Measurements from ENCODE around the gene SLC15A4.
"Not testable (repeated sequence)": the region's sequence is repeated elsewhere in the genome, so short reads cannot be mapped to it uniquely, and the experiment has no call there.

SLC15A4 gene

GRCh38 chr12:128852885-128853599, 29.3 kb upstream of the SLC15A4 start, which contains the start of gene GLT1D1:
Gene GLT1D1, plus strand, starts transcription at chr12:128853478. Its CDS starts 104 bp downstream, at chr12:128853582.
- Histone ChIP-seq H3K9me3 (ENCODE audit: insufficient read depth, low read length) (no peaks in the 10 kb centered on the region), H3K79me2 (ENCODE audit: insufficient read depth, low read length) (no peaks in the 10 kb centered on the region), H3K9me2 (replicated peaks; ENCODE audit: insufficient read depth, low read length) (no peaks in the 10 kb centered on the region), H3K27me3 (ENCODE audit: low read length) (no peaks in the 10 kb centered on the region), H2AFZ (ENCODE audit: low read depth, low read length, severe bottlenecking) (no peak within 1 kb of the TSS), H3F3A (ENCODE audit: insufficient read depth) (no peaks in the 10 kb centered on the region), H3K9ac (ENCODE audit: low read length) (no peak within 1 kb of the TSS), H3K4me2 (ENCODE audit: low read depth, low read length, poor library complexity, severe bottlenecking) (no peak within 1 kb of the TSS), H3K4me3 (ENCODE audit: insufficient read depth, low read length, poor library complexity, severe bottlenecking) (no peak within 1 kb of the TSS), H3K36me3 (ENCODE audit: low read length) (no peaks in the 10 kb centered on the region), H4K20me1 (ENCODE audit: low read depth, low read length) (no peaks in the 10 kb centered on the region), H3K27ac (ENCODE audit: low read depth, low read length) (no peak within 1 kb of the TSS)
- TF ChIP-seq CTCF (IDR thresholded peaks at IDR 0.05; ENCODE audit: insufficient read depth, low read length, poor library complexity, severe bottlenecking) (no peak), EZH2phosphoT487 (conservative IDR thresholded peaks at IDR 0.05; ENCODE audit: low read length) (no peak)

- H2AFZ ChIP-seq (ENCODE audit: low read depth, low read length, severe bottlenecking): no peak overlapping the region
- H3K9me2 ChIP-seq (replicated peaks; ENCODE audit: insufficient read depth, low read length): no peaks in the 10 kb centered on the region
- no peak overlapping the region for H3K27ac ChIP-seq (ENCODE audit: low read depth, low read length)
- no peak overlapping the region for H3K4me2 ChIP-seq (ENCODE audit: low read depth, low read length, poor library complexity, severe bottlenecking)
- no peaks in the 10 kb centered on the region for H3K79me2 ChIP-seq (ENCODE audit: insufficient read depth, low read length)
- no peaks in the 10 kb centered on the region for H3K9me3 ChIP-seq (ENCODE audit: insufficient read depth, low read length)
- no peaks in the 10 kb centered on the region for H3F3A ChIP-seq (ENCODE audit: insufficient read depth)
- H3K36me3 ChIP-seq (ENCODE audit: low read length): no peaks in the 10 kb centered on the region
- TF ChIP-seq EZH2phosphoT487 (conservative IDR thresholded peaks at IDR 0.05; ENCODE audit: low read length) (no peak), CTCF (IDR thresholded peaks at IDR 0.05; ENCODE audit: insufficient read depth, low read length, poor library complexity, severe bottlenecking) (no peak)
- H3K4me3 ChIP-seq (ENCODE audit: insufficient read depth, low read length, poor library complexity, severe bottlenecking): no peak overlapping the region
- H4K20me1 ChIP-seq (ENCODE audit: low read depth, low read length): no peaks in the 10 kb centered on the region
- no peaks in the 10 kb centered on the region for H3K27me3 ChIP-seq (ENCODE audit: low read length)
- no peak overlapping the region for H3K9ac ChIP-seq (ENCODE audit: low read length)
These were observed 28.4 kb upstream of the SLC15A4 start for GRCh38 chr12:128852026-128852698.

GRCh38 chr12:128851429-128851828, 27.7 kb upstream of the SLC15A4 start:
- not testable (repeated sequence) for H3K27me3 ChIP-seq (ENCODE audit: low read length); H4K20me1 ChIP-seq (ENCODE audit: low read depth, low read length); H3K4me3 ChIP-seq (ENCODE audit: insufficient read depth, low read length, poor library complexity, severe bottlenecking); H3K9me2 ChIP-seq (replicated peaks; ENCODE audit: insufficient read depth, low read length); H3F3A ChIP-seq (ENCODE audit: insufficient read depth); H3K27ac ChIP-seq (ENCODE audit: low read depth, low read length); H3K9ac ChIP-seq (ENCODE audit: low read length); H3K9me3 ChIP-seq (ENCODE audit: insufficient read depth, low read length); H3K36me3 ChIP-seq (ENCODE audit: low read length); H2AFZ ChIP-seq (ENCODE audit: low read depth, low read length, severe bottlenecking); H3K4me2 ChIP-seq (ENCODE audit: low read depth, low read length, poor library complexity, severe bottlenecking); H3K79me2 ChIP-seq (ENCODE audit: insufficient read depth, low read length)

GRCh38 chr12:128850400-128850799, 26.6 kb upstream of the SLC15A4 start:
- no peak overlapping the region for H3K4me3 ChIP-seq (ENCODE audit: insufficient read depth, low read length, poor library complexity, severe bottlenecking)
- no peak overlapping the region for H2AFZ ChIP-seq (ENCODE audit: low read depth, low read length, severe bottlenecking)
- TF ChIP-seq CTCF (IDR thresholded peaks at IDR 0.05; ENCODE audit: insufficient read depth, low read length, poor library complexity, severe bottlenecking) (no peak), EZH2phosphoT487 (conservative IDR thresholded peaks at IDR 0.05; ENCODE audit: low read length) (no peak)
- H3K9ac ChIP-seq (ENCODE audit: low read length): no peak overlapping the region
- H3K27ac ChIP-seq (ENCODE audit: low read depth, low read length): no peak overlapping the region
- no peaks in the 10 kb centered on the region for H3K9me3 ChIP-seq (ENCODE audit: insufficient read depth, low read length)
- no peaks in the 10 kb centered on the region for H3F3A ChIP-seq (ENCODE audit: insufficient read depth)
- no peaks in the 10 kb centered on the region for H3K27me3 ChIP-seq (ENCODE audit: low read length)
- H3K36me3 ChIP-seq (ENCODE audit: low read length): no peaks in the 10 kb centered on the region
- no peak overlapping the region for H3K4me2 ChIP-seq (ENCODE audit: low read depth, low read length, poor library complexity, severe bottlenecking)
- no peaks in the 10 kb centered on the region for H3K9me2 ChIP-seq (replicated peaks; ENCODE audit: insufficient read depth, low read length)
- no peaks in the 10 kb centered on the region for H3K79me2 ChIP-seq (ENCODE audit: insufficient read depth, low read length)
- H4K20me1 ChIP-seq (ENCODE audit: low read depth, low read length): no peaks in the 10 kb centered on the region

- not testable (repeated sequence) for H3K4me2 ChIP-seq (ENCODE audit: low read depth, low read length, poor library complexity, severe bottlenecking); H3K4me3 ChIP-seq (ENCODE audit: insufficient read depth, low read length, poor library complexity, severe bottlenecking); H3K9ac ChIP-seq (ENCODE audit: low read length); H3K9me2 ChIP-seq (replicated peaks; ENCODE audit: insufficient read depth, low read length); H3K27me3 ChIP-seq (ENCODE audit: low read length); H3K27ac ChIP-seq (ENCODE audit: low read depth, low read length); H3K9me3 ChIP-seq (ENCODE audit: insufficient read depth, low read length); H3F3A ChIP-seq (ENCODE audit: insufficient read depth); H3K36me3 ChIP-seq (ENCODE audit: low read length); H2AFZ ChIP-seq (ENCODE audit: low read depth, low read length, severe bottlenecking); H3K79me2 ChIP-seq (ENCODE audit: insufficient read depth, low read length); H4K20me1 ChIP-seq (ENCODE audit: low read depth, low read length)
These were observed 26.0 kb upstream of the SLC15A4 start for GRCh38 chr12:128849806-128850205.
